Peyer's patch (tissue), 4 donors: Measurements from ENCODE around the gene TCEAL4.

Experiments
- CTCF ChIP-seq, 6 experiments: fragments of 450-650 bp in 4 of 6; fragments of 200-600 bp in 2 of 6; sonication (generic) in 1 of 6; IDR thresholded peaks; one replicate each; pipeline ENCODE4 v1.5.1; 2017 to 2019; ENCODE audit warnings: antibody characterized with exemption in 6 of 6, mild to moderate bottlenecking in 3 of 6, moderate library complexity in 1 of 6
- POLR2A ChIP-seq, 2 donors: fragments of 450-650 bp; IDR thresholded peaks; one replicate each; pipeline ENCODE4 v1.5.1; 2017; ENCODE audit warnings: antibody characterized with exemption in 2 of 2, mild to moderate bottlenecking in 2 of 2, moderate library complexity in 2 of 2

- no peak for TF ChIP-seq CTCF (IDR thresholded peaks at IDR 0.05)
- TF ChIP-seq POLR2A (IDR thresholded peaks at IDR 0.05) = no peak
Observed at GRCh38 chrX:103556963-103557612, 28.2 kb upstream of the TCEAL4 start.
